HG03064 (cell line): ENCODE data around the gene TSPAN9.

Experiments
- ATAC-seq: cut with Tn5 transposase; IDR thresholded peaks from one replicate; pipeline ENCODE4 v1.9.1; 2021; ENCODE audit warnings: low read depth; ENCODE audit not compliant: unreplicated experiment

The TSPAN9 gene

DNA sequence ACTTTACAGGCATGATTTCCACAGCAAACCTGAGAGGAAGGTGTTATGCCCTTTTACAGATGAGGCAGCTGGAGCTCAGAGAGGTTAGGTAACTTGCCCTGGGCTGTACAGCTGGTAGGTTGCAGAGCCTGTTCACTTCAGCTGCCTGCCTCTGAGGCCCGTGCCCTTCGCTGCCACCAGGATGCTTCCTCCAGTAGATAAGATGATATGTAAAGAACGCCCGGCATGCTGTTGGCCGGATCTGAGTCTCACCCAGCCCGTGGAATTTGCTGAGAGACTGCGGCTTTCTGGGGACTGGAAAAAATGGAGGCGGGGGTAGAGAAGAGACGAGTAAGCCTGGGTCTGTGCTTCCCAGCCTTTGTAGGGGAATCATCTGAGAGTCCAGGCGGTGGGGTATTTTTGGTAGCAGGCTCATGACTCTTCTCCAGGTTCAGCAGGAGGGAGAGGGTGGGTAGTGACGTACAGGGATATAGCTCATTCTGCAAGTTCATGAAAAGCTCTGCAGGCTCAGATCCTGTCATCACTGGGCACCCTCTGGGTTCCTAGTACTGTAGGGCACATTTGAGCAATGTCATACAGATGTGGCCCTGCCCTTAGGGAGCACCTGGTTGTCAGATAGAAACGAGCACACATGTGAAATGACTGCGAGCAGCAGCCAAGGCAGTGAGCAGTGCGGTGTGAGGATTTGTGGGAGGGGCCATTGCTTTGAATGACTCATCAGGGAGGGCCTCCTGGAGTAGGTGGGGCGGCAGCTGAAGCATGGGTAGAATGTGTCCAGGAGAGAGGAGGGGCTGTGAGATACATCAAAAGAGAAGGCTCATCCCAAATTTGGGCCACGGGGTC, 159.4 kb downstream of the TSPAN9 start:
- no peak for ATAC-seq

- no peak for ATAC-seq
These were observed 161.0 kb downstream of the TSPAN9 start for GRCh38 chr12:3238196-3238595.

DNA sequence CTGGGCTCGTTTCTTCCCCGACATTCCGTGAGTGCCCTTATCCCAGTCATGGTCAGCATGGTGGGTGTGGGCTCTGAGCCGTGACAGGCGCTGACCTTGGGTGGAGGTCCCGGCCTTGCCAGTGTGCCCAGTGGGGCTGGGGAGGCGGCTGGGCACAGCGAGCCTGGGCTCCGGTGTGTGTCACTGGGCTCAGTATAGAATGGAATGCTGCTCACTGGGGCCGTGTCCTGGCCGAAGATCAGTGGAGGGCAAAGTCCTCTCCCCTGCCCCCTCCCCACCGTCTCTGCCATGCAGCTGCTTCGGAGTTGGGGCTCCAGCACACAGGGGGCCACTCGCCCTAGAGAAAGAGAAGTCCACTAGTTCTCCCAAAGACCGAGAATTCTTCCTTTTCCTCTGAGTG, 164.4 kb downstream of the TSPAN9 start:
- ATAC-seq, result no peak

GRCh38 chr12:3242199-3242863, 165.2 kb downstream of the TSPAN9 start:
- ATAC-seq, result no peak

DNA sequence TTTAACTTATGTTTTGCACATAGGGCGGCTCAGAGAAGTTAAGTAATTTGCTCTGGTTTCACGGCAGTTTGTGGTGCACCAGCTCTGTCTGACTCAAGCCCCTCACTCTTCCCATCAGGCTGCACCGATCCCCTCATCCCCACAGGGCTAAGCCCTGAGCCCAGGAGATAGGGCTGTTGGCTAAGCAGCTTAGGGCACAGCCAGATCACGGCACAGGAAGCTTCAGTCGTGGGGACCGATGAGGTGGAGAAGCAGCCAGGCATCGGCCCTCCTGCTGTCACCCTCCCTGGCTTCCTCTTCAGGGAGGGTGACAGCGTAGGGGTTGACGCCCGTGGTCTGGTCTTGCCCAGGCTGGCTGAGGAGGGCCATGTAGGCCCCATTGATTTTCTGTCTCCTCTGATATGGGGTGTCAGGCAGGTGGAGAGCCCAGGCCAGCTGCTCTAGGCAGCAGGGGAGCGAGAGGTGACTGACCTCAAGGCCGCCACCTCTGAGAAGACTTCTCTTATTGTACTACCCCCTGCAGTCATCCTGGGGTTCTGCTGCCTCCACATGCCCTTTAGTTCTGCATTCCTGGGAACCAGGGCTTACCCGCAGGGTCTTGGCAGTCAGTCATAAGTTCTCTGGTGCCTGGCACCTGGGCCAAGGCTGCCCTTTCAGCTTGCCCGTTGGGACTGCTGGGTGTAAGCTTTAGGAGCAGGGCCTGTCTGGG, 166.4 kb downstream of the TSPAN9 start:
- ATAC-seq, result no peak

DNA sequence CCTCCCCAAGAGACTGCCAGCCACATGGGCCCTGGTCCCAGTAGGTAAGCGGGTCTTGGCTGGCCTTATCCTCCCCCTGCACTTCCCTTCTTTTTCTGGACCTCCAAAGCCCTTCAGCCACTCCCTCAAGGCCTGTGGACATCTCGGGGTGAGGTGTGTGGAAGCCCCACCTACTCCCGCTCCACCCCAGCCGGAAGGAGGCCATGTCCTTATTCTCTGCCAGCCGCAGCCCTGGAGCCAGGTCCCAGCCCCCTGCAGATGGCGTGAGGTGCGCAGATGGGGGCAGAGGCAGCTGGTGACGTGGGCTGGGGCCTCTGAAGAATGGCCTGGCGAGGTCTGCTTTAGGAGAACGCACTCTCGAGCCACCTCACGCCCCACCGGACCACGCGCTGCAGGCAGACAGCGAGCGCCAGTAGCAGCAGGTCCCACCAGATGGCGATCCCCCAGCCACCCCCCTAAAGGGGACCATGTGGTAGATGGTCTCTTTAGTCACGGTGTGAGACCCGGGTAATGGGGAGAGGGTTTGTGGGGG, 167.1 kb downstream of the TSPAN9 start:
- ATAC-seq, result no peak

- no peak for ATAC-seq
These were observed 169.1 kb downstream of the TSPAN9 start for GRCh38 chr12:3246253-3246652.

- no peak for ATAC-seq
These were observed 169.9 kb downstream of the TSPAN9 start for GRCh38 chr12:3247077-3247476.

GRCh38 chr12:3247629-3248161, 170.5 kb downstream of the TSPAN9 start:
- no peak for ATAC-seq

DNA sequence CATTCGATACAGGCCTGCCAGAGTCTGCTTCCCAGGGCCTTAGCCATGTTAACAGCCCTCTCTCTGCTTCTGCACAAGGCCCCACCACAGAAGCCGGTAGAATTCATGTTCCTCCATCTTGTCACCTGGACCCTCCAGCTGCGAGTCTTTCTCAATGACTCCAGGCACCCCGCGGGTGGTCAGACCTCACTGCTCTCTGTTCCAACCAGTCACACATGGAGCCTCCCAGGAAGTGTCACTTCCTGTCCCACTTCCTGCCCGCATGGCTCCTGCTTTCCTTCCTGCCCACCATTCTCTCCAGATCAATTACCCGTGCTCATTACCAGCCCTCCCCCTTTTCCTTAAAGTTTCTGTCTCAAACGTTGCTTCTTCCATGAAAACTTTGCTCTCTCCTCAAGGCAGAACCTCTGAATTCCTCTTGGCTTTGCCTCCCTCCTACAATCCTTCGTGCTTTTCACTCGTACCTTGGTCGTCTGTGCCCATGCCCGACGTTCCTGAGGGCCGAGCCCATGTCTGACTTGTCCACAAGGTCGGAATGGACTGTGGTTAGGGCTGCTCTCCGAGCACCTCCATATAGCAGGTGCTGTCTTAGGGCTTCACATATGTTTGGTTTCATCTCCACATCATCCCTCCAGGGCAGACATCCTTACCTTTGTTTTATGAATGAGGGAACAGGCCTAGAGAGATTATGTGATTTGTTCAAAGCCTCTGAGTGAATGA, 172.1 kb downstream of the TSPAN9 start:
- no peak for ATAC-seq

GRCh38 chr12:3250034-3250433, 172.9 kb downstream of the TSPAN9 start:
- ATAC-seq, result no peak

- ATAC-seq, result no peak
These were observed 173.4 kb downstream of the TSPAN9 start for GRCh38 chr12:3250576-3250975.

GRCh38 chr12:3251067-3251466, 173.9 kb downstream of the TSPAN9 start:
- no peak for ATAC-seq

- no peak for ATAC-seq
These were observed 174.5 kb downstream of the TSPAN9 start for GRCh38 chr12:3251691-3252090.

DNA sequence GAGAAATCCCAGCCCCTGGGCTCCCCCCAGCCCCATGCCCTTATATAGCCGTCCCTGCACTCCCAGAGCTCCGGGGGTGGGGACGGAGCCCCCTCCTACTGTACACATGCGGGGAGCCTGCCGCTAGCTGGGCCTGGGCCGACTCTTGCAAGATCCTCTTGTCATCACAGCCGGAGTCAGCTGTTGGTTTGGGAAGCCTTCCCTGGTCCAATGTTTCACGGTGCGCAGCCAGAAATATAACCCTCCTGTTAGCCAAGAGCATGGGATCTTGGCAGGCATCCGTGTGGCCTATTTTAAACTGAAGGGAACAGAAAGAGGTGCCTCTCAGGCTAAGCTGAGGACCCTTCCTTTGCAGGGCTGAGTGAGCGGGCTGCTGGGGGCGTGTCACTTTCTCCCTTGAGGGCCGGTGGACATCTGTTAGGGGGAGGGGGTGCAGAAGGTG, 175.3 kb downstream of the TSPAN9 start:
- ATAC-seq, result no peak

GRCh38 chr12:3253682-3254275, 176.6 kb downstream of the TSPAN9 start:
- ATAC-seq, result no peak

GRCh38 chr12:3255057-3255456, 177.9 kb downstream of the TSPAN9 start:
- ATAC-seq, result no peak

GRCh38 chr12:3256103-3256631, 179.0 kb downstream of the TSPAN9 start:
- no peak for ATAC-seq

- no peak for ATAC-seq
These were observed 180.2 kb downstream of the TSPAN9 start for GRCh38 chr12:3257411-3257810.

DNA sequence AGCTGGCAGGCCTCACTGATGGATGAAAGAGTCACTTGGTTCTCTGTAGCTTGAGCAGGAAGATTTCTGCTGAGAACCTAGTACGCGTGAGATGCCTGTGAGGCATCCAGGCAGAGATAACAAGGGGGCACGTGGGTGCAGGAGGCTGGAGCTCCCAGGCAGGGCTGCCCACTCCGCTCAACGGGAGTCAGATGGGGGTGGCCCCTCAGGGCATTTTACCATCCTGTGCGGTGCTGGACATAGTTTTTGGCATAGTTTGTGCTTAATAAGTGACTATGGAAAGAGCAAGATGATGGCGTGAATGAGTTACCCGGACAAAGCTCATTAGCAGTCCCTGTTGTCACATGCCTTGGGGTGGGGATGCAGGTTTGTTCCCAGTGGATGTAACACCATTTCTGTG, 182.8 kb downstream of the TSPAN9 start:
- ATAC-seq, result no peak
